Thyroid gland (tissue), 4 donors: Measurements from ENCODE around the gene GRB10.

ENCODE experiments used
- CTCF ChIP-seq, 6 experiments: fragments of 200-600 bp in 3 of 6; fragments of 450-650 bp in 3 of 6; sonication (generic) in 3 of 6; IDR thresholded peaks; one replicate each; pipeline ENCODE4 v1.5.1; 2016 to 2019; ENCODE audit warnings: antibody characterized with exemption in 6 of 6, mild to moderate bottlenecking in 2 of 6, inconsistent platforms in 1 of 6, moderate library complexity in 1 of 6
- POLR2A ChIP-seq, 2 donors: fragments of 450-650 bp; IDR thresholded peaks; one replicate each; pipeline ENCODE4 v1.6.1; 2017; ENCODE audit warnings: antibody characterized with exemption in 2 of 2, mild to moderate bottlenecking in 2 of 2, moderate library complexity in 1 of 2

DNA sequence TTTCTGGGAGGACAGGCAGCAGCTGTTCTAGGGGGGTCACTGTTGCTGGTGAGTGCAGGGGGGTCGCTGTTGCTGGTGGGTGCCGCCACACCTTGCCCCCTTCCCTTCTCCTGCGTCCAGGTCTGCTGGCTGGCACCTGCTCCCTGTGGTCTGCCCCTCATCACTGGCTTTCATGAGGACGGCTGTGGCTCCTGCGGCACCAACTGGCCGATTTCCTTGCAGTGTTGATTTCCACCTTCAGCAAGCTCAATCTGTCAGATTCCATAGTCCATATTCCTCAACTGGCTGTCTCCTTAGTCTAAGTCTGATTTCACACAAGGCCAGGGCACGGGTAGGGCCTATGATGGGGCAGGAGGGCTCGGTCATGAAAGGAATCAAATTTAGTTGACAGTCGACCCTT, 23.4 kb upstream of the GRB10 start:
- TF ChIP-seq POLR2A (IDR thresholded peaks at IDR 0.05) (no peak), CTCF (IDR thresholded peaks at IDR 0.05) (no peak)
